ENCODE measurements around the gene MAN2C1. TPM values are rescaled to one million over a fixed set of nuclear protein-coding genes. Genes with fewer than 3 reads are reported as not detected.

The MAN2C1 gene
- total RNA-seq, 1 experiment from 2014 or later: 239 TPM

DNA sequence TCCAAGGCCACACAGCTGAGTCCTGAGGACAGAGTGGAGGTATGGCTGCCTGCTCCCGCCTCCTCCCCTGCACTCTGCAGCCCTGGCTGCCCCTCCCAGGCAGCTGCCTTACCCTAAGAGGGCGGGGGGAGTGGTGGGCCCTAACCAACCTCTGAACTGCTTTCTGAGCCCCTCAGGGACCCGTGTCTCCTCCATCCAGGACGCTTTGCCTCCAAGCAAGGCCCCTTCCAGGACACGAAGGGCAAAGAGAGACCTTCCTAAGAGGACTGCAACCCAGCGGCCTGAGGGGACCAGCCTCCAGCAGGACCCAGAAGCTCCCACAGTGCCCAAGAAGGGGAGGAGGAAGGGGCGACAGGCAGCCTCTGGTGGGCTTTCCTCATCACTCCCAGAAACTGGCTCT, 14.0 kb downstream of the MAN2C1 start:
- Mint-ChIP-seq H3K4me1 (ENCODE audit: low read depth, unreplicated experiment) (no peaks in the 10 kb centered on the region), H3K27ac (ENCODE audit: unreplicated experiment) (no peak overlapping the region), H3K9me3 (ENCODE audit: low read depth, unreplicated experiment) (no peaks in the 10 kb centered on the region), H3K36me3 (ENCODE audit: insufficient read depth, unreplicated experiment) (peaks cover 76% of the 10 kb centered on the region), H3K27me3 (ENCODE audit: unreplicated experiment) (no peaks in the 10 kb centered on the region), H3K4me3 (ENCODE audit: low read depth, unreplicated experiment) (no peak overlapping the region)
- TF ChIP-seq, protein P1, sequence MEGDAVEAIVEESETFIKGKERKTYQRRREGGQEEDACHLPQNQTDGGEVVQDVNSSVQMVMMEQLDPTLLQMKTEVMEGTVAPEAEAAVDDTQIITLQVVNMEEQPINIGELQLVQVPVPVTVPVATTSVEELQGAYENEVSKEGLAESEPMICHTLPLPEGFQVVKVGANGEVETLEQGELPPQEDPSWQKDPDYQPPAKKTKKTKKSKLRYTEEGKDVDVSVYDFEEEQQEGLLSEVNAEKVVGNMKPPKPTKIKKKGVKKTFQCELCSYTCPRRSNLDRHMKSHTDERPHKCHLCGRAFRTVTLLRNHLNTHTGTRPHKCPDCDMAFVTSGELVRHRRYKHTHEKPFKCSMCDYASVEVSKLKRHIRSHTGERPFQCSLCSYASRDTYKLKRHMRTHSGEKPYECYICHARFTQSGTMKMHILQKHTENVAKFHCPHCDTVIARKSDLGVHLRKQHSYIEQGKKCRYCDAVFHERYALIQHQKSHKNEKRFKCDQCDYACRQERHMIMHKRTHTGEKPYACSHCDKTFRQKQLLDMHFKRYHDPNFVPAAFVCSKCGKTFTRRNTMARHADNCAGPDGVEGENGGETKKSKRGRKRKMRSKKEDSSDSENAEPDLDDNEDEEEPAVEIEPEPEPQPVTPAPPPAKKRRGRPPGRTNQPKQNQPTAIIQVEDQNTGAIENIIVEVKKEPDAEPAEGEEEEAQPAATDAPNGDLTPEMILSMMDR (IDR thresholded peaks at IDR 0.05; ENCODE audit: unreplicated experiment): no peak
- CTCF ChIA-PET: interaction anchor here (0.6 to 3.2 kb wide), 2 partner anchors 14 to 540 kb away, joined by 3 to 11 read pairs; partner anchors contain the start of gene MAN2C1
- intact Hi-C loops (cut with micrococcal nuclease; ENCODE audit: unreplicated experiment): no loop called here
- BruUV-seq (replicated peaks): no TSS peak
- no peak for DNase-seq

DNA sequence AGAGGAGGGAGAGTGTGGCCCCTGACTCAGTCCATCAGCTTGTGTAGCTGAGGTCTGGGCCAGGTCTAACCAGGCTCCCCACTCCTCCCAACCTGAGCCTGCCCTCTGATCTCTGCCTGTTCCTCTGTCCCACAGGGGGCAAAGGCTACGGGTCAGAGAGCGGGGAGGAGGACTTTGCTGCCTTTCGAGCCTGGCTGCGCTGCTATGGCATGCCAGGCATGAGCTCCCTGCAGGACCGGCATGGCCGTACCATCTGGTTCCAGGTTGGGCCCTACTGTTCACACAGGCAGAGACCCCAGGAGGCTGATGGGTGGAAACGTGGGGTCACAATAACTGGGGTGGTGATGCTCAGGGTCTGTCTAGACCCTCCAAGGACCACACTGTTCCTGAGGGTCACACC, 14.8 kb downstream of the MAN2C1 start:
- TF ChIP-seq, protein P1 (IDR thresholded peaks at IDR 0.05; ENCODE audit: unreplicated experiment): no peak
- intact Hi-C loops (cut with micrococcal nuclease; ENCODE audit: unreplicated experiment): no loop called here
- CTCF ChIA-PET: interaction anchor here (0.6 to 3.2 kb wide), 2 partner anchors 15 to 98 kb away, joined by 5 to 11 read pairs; partner anchors contain the start of genes MAN2C1 and SIN3A
- no TSS peak for BruUV-seq (replicated peaks)
- DNase-seq: no peak
- peaks cover 5% of the 10 kb centered on the region for H3K27me3 Mint-ChIP-seq (ENCODE audit: unreplicated experiment)
- H3K36me3 Mint-ChIP-seq (ENCODE audit: insufficient read depth, unreplicated experiment): peaks cover 82% of the 10 kb centered on the region
- no peaks in the 10 kb centered on the region for H3K9me3 Mint-ChIP-seq (ENCODE audit: low read depth, unreplicated experiment)
- H3K27ac Mint-ChIP-seq (ENCODE audit: unreplicated experiment): no peak overlapping the region
- H3K4me1 Mint-ChIP-seq (ENCODE audit: low read depth, unreplicated experiment): peaks cover 5% of the 10 kb centered on the region
- no peak overlapping the region for H3K4me3 Mint-ChIP-seq (ENCODE audit: low read depth, unreplicated experiment)

DNA sequence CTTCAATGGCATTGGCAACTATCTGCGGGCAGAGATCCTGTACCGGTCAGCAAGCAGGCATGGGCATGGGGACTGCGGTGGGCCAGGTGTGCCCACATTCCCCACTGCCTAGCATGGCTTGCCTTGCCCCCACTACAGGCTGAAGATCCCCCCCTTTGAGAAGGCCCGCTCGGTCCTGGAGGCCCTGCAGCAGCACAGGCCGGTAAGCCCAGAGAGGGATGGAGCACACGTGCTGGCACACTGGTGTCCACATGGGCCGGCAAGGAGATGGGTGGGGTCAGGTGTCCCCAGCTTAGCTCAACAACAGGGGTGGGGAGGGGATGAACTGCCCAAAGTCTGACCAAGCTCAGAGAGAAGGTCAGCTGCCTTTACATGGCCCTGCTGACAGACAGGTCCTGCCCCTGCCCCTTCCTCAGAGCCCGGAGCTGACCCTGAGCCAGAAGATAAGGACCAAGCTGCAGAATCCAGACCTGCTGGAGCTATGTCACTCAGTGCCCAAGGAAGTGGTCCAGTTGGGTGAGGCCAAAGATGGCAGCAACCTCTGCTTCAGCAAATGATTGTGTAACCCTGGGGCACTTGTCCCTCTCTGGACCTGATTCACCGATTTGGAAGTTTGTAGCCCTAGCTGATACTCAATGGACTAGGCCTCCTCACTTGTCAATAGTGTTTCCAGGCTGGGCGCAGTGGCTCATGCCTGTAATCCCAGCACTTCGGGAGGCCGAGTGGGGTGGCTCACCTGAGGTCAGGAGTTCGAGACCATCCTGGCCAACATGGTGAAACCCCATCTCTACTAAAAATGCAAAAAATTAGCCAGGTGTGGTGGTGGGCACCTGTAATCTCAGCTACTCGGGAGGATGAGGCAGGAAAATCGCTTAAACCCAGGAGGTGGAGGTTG, 16.0 kb downstream of the MAN2C1 start:
- DNase-seq: no peak
- Mint-ChIP-seq H3K4me1 (ENCODE audit: low read depth, unreplicated experiment) (peaks cover 6% of the 10 kb centered on the region), H3K9me3 (ENCODE audit: low read depth, unreplicated experiment) (no peaks in the 10 kb centered on the region), H3K36me3 (ENCODE audit: insufficient read depth, unreplicated experiment) (peaks cover 82% of the 10 kb centered on the region), H3K4me3 (ENCODE audit: low read depth, unreplicated experiment) (no peak overlapping the region), H3K27me3 (ENCODE audit: unreplicated experiment) (peaks cover 15% of the 10 kb centered on the region), H3K27ac (ENCODE audit: unreplicated experiment) (no peak overlapping the region)
- BruUV-seq (replicated peaks): no TSS peak
- CTCF ChIA-PET: interaction anchor here (3.2 kb wide), 1 partner anchor 16 kb away, joined by 11 read pairs; the partner anchor contains the start of gene MAN2C1
- TF ChIP-seq, protein P1 (IDR thresholded peaks at IDR 0.05; ENCODE audit: unreplicated experiment): no peak
- intact Hi-C loops (cut with micrococcal nuclease; ENCODE audit: unreplicated experiment): no loop called here

DNA sequence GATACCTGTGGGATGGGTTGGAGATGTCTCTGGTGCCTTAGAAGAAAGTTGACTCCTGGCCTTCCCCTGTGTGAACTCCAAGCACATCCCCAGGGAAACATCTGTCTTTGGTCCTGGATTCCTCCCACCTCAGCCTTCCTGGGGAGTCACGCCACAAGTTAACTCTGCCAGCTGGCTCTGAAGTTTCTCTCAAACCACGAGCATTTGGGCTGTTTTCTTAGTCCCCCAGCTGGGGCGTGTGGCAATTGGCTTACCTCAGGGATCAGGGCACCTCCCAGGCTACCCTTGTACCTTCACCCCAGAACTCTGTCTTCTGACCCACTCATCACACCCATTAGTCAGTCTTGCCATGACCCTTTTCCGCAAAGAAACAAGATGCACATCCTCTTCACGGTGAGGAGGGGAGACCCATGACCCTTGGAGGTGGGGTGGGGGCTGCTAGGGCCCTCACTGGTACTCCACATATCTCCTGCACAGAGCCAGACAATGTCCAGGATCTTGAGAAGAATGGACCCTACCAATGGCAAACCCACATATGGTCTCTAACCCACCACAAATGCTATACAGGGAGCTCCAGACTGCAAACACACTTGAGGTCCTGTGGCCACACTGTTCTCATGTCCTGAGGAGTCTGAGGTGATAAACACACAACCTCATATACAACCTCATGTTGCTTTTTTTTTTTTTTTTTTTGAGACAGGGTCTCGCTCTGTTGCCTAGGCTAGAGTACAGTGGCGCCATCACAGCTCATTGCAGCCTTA, 17.6 kb downstream of the MAN2C1 start:
- Mint-ChIP-seq H3K4me3 (ENCODE audit: low read depth, unreplicated experiment) (no peak overlapping the region), H3K9me3 (ENCODE audit: low read depth, unreplicated experiment) (no peaks in the 10 kb centered on the region), H3K36me3 (ENCODE audit: insufficient read depth, unreplicated experiment) (peaks cover 81% of the 10 kb centered on the region), H3K27ac (ENCODE audit: unreplicated experiment) (no peak overlapping the region), H3K27me3 (ENCODE audit: unreplicated experiment) (peaks cover 15% of the 10 kb centered on the region), H3K4me1 (ENCODE audit: low read depth, unreplicated experiment) (peaks cover 13% of the 10 kb centered on the region)
- TF ChIP-seq, protein P1 (IDR thresholded peaks at IDR 0.05; ENCODE audit: unreplicated experiment): no peak
- BruUV-seq (replicated peaks): no TSS peak
- CTCF ChIA-PET: interaction anchor here (1.1 kb wide), 1 partner anchor 101 kb away, joined by 3 read pairs; no protein-coding TSS in a partner anchor
- DNase-seq: no peak
- intact Hi-C loops (cut with micrococcal nuclease; ENCODE audit: unreplicated experiment): no loop called here
